HG02885 (cell line): Measurements from ENCODE around the gene ENPP3.
"Not testable (repeated sequence)": the region's sequence is repeated elsewhere in the genome, so short reads cannot be mapped to it uniquely, and the experiment has no call there.

Experiments used
- ATAC-seq: cut with Tn5 transposase; IDR thresholded peaks from one replicate; pipeline ENCODE4 v1.9.1; 2021; ENCODE audit warnings: mild to moderate bottlenecking; ENCODE audit not compliant: unreplicated experiment, poor library complexity

Gene ENPP3

GRCh38 chr6:131729550-131729949, 92.4 kb downstream of the ENPP3 start:
- ATAC-seq = no peak

GRCh38 chr6:131730264-131730663, 93.2 kb downstream of the ENPP3 start:
- ATAC-seq = no peak

- ATAC-seq = no peak
Observed at GRCh38 chr6:131731224-131731623, 94.1 kb downstream of the ENPP3 start.

GRCh38 chr6:131733376-131734016, 96.4 kb downstream of the ENPP3 start:
- no peak for ATAC-seq

GRCh38 chr6:131736003-131736596, 99.0 kb downstream of the ENPP3 start:
- no peak for ATAC-seq

- ATAC-seq = no peak
Observed at GRCh38 chr6:131736811-131737210, 99.7 kb downstream of the ENPP3 start.

- ATAC-seq = no peak
Observed at GRCh38 chr6:131739136-131739535, 102.0 kb downstream of the ENPP3 start.

GRCh38 chr6:131740161-131740560, 103.1 kb downstream of the ENPP3 start:
- no peak for ATAC-seq

GRCh38 chr6:131741688-131742393, 104.7 kb downstream of the ENPP3 start:
- no peak for ATAC-seq

- no peak for ATAC-seq
Observed at GRCh38 chr6:131744432-131745287, 107.6 kb downstream of the ENPP3 start.

GRCh38 chr6:131745476-131745875, 108.4 kb downstream of the ENPP3 start:
- no peak for ATAC-seq

GRCh38 chr6:131747821-131748353, 110.8 kb downstream of the ENPP3 start:
- ATAC-seq = no peak

GRCh38 chr6:131749023-131749422, 111.9 kb downstream of the ENPP3 start:
- ATAC-seq = no peak

GRCh38 chr6:131751012-131751715, 114.1 kb downstream of the ENPP3 start:
- ATAC-seq = not testable (repeated sequence)

GRCh38 chr6:131754088-131754487, 117.0 kb downstream of the ENPP3 start:
- ATAC-seq = no peak

GRCh38 chr6:131754715-131755567, 117.8 kb downstream of the ENPP3 start:
- ATAC-seq = no peak

GRCh38 chr6:131755597-131755996, 118.5 kb downstream of the ENPP3 start:
- ATAC-seq = no peak

- no peak for ATAC-seq
Observed at GRCh38 chr6:131756039-131756438, 118.9 kb downstream of the ENPP3 start.

GRCh38 chr6:131758920-131759319, 121.8 kb downstream of the ENPP3 start:
- no peak for ATAC-seq
